ENCODE results near the gene DUSP28. TPM values are rescaled to one million over a fixed set of nuclear protein-coding genes. Genes with fewer than 3 reads are reported as not detected.

Gene DUSP28
- total and polyA plus RNA-seq, 2 of the 13 experiments (the other 11 are each of a cell fraction or from before 2014, with no cell fraction given), result 5.2 to 8.6 TPM

- TF ChIP-seq, protein P1, sequence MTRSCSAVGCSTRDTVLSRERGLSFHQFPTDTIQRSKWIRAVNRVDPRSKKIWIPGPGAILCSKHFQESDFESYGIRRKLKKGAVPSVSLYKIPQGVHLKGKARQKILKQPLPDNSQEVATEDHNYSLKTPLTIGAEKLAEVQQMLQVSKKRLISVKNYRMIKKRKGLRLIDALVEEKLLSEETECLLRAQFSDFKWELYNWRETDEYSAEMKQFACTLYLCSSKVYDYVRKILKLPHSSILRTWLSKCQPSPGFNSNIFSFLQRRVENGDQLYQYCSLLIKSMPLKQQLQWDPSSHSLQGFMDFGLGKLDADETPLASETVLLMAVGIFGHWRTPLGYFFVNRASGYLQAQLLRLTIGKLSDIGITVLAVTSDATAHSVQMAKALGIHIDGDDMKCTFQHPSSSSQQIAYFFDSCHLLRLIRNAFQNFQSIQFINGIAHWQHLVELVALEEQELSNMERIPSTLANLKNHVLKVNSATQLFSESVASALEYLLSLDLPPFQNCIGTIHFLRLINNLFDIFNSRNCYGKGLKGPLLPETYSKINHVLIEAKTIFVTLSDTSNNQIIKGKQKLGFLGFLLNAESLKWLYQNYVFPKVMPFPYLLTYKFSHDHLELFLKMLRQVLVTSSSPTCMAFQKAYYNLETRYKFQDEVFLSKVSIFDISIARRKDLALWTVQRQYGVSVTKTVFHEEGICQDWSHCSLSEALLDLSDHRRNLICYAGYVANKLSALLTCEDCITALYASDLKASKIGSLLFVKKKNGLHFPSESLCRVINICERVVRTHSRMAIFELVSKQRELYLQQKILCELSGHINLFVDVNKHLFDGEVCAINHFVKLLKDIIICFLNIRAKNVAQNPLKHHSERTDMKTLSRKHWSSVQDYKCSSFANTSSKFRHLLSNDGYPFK (CRISPR knock-in tag; IDR thresholded peaks at IDR 0.05; ENCODE audit: borderline replicate concordance), result no peak
- TF ChIP-seq E2F5 (CRISPR knock-in tag; conservative IDR thresholded peaks at IDR 0.05) (peak; percentile 44; the same call in 1 of the 2 replicates), SIX1 (CRISPR knock-in tag; IDR thresholded peaks at IDR 0.05; ENCODE audit: borderline replicate concordance) (0 out of 2 replicates have a peak, but pooled peaks have one; percentile 15), MTA1 (CRISPR knock-in tag; IDR thresholded peaks at IDR 0.05; ENCODE audit: borderline replicate concordance) (0 out of 2 replicates have a peak, but pooled peaks have one; percentile 22), ERF (CRISPR knock-in tag; IDR thresholded peaks at IDR 0.05) (peak; percentile 90), ARID2 (CRISPR knock-in tag; IDR thresholded peaks at IDR 0.05; ENCODE audit: borderline replicate concordance) (no peak), NFE2 (CRISPR knock-in tag; IDR thresholded peaks at IDR 0.05) (no peak), NCOA5 (CRISPR knock-in tag; IDR thresholded peaks at IDR 0.05) (no peak), TSC22D2 (CRISPR knock-in tag; IDR thresholded peaks at IDR 0.05; ENCODE audit: borderline replicate concordance) (peak; percentile 59; the same call in 1 of the 2 replicates), UBTF (CRISPR knock-in tag; IDR thresholded peaks at IDR 0.05) (no peak; the same call in 1 of the 2 replicates), ZSCAN25 (CRISPR knock-in tag; IDR thresholded peaks at IDR 0.05) (peak; percentile 89), EED (CRISPR knock-in tag; IDR thresholded peaks at IDR 0.05) (peak; percentile 83), ARNTL (CRISPR knock-in tag; IDR thresholded peaks at IDR 0.05) (no peak), HOXD1 (CRISPR knock-in tag; IDR thresholded peaks at IDR 0.05) (no peak), ZNF550 (CRISPR knock-in tag; IDR thresholded peaks at IDR 0.05; ENCODE audit: borderline replicate concordance) (no peak)
Observed at GRCh38 chr2:240560480-240561324, 545 bp downstream of the DUSP28 start (continued).
